Activated CD8-positive, alpha-beta T cell treated with anti-CD3 and anti-CD28 coated beads for 36 hours (primary cell): ENCODE data around the gene BBIP1. TPM values are rescaled to one million over a fixed set of nuclear protein-coding genes. Genes with fewer than 3 reads are reported as not detected.

Experiments used
- ATAC-seq: fragments of 200-7000 bp; cut with Tn5 transposase; one replicate; pipeline ENCODE4 v1.10.0; 2021; ENCODE audit warnings: mild to moderate bottlenecking, moderate library complexity
- CTCF ChIA-PET: fragments of 350-600 bp; sonication (Branson Sonifier 250); formaldehyde crosslinking; loops from one replicate; lab custom pipeline; 2021; ENCODE audit warnings: antibody characterized with exemption; lab: Charles Lee
- POLR2A ChIA-PET: fragments of 350-600 bp; sonication (Branson Sonifier 250); formaldehyde crosslinking; loops from one replicate; lab custom pipeline; 2021; ENCODE audit warnings: antibody characterized with exemption; lab: Charles Lee
- DNase-seq: peaks from one replicate; pipeline ENCODE4 v3.0.0-alpha.2; 2020
- H3K27ac Mint-ChIP-seq: one replicate; pipeline ENCODE4 v1.8.0; 2021; ENCODE audit warnings: mild to moderate bottlenecking, mixed read lengths
- H3K27me3 Mint-ChIP-seq: one replicate; pipeline ENCODE4 v1.8.0; 2021; ENCODE audit warnings: mixed read lengths
- H3K36me3 Mint-ChIP-seq: one replicate; pipeline ENCODE4 v1.8.0; 2021; ENCODE audit warnings: low read depth, mixed read lengths
- H3K4me1 Mint-ChIP-seq: one replicate; pipeline ENCODE4 v1.8.0; 2021; ENCODE audit warnings: low read depth, mixed read lengths
- H3K4me3 Mint-ChIP-seq: one replicate; pipeline ENCODE4 v1.8.0; 2021; ENCODE audit warnings: mild to moderate bottlenecking, moderate library complexity, mixed read lengths
- H3K9me3 Mint-ChIP-seq: one replicate; pipeline ENCODE4 v1.8.0; 2021; ENCODE audit warnings: mixed read lengths
- intact Hi-C: fragments of 100-400 bp; cut with micrococcal nuclease; formaldehyde crosslinking; loops from one replicate; pipeline ENCODE4 v1.10.0; 2022
- total RNA-seq, 2 experiments: library from RNA; stranded (reverse); gene quantifications; one replicate each; pipeline ENCODE4 v1.2.3, GENCODE V29; 2021
- TF ChIP-seq, protein P1 (sequence below): fragments of 200-600 bp; IDR thresholded peaks from one replicate; pipeline ENCODE4 v1.8.0; 2022; ENCODE audit warnings: antibody characterized with exemption, mild to moderate bottlenecking

The BBIP1 gene
- total RNA-seq, result 10 to 100 TPM; 41.2 to 44.4 TPM

- intact Hi-C loops, result no loop called here
- ATAC-seq, result peak; percentile 53
- Mint-ChIP-seq H3K9me3 (no peaks in the 10 kb centered on the region), H3K4me1 (peaks cover 39% of the 10 kb centered on the region), H3K27ac (peak within 1 kb of the TSS; percentile 98), H3K4me3 (peak within 1 kb of the TSS; percentile 87), H3K36me3 (peaks cover 9% of the 10 kb centered on the region), H3K27me3 (no peaks in the 10 kb centered on the region)
- ChIA-PET POLR2A (interaction anchor here (0.7 to 3.4 kb wide), 12 partner anchors 9 to 145 kb away, joined by 3 to 25 read pairs (median 4); no protein-coding TSS in a partner anchor), CTCF (interaction anchor here (0.9 to 3.1 kb wide), 12 partner anchors 8 to 308 kb away, joined by 3 to 18 read pairs (median 4); partner anchors contain the start of gene ADRA2A)
- TF ChIP-seq, protein P1, sequence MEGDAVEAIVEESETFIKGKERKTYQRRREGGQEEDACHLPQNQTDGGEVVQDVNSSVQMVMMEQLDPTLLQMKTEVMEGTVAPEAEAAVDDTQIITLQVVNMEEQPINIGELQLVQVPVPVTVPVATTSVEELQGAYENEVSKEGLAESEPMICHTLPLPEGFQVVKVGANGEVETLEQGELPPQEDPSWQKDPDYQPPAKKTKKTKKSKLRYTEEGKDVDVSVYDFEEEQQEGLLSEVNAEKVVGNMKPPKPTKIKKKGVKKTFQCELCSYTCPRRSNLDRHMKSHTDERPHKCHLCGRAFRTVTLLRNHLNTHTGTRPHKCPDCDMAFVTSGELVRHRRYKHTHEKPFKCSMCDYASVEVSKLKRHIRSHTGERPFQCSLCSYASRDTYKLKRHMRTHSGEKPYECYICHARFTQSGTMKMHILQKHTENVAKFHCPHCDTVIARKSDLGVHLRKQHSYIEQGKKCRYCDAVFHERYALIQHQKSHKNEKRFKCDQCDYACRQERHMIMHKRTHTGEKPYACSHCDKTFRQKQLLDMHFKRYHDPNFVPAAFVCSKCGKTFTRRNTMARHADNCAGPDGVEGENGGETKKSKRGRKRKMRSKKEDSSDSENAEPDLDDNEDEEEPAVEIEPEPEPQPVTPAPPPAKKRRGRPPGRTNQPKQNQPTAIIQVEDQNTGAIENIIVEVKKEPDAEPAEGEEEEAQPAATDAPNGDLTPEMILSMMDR, result no peak
- DNase-seq, result no peak
Measured at GRCh38 chr10:110918643-110919348, at the start of gene BBIP1. TSS of gene BBIP1 (minus strand) at chr10:110919180. CDS start at chr10:110918157, 1,023 bp downstream.

- intact Hi-C loops, result no loop called here
- CTCF ChIA-PET, result no interaction called here
Measured at GRCh38 chr10:110967645-110968044, 48.7 kb upstream of the BBIP1 start.

DNA sequence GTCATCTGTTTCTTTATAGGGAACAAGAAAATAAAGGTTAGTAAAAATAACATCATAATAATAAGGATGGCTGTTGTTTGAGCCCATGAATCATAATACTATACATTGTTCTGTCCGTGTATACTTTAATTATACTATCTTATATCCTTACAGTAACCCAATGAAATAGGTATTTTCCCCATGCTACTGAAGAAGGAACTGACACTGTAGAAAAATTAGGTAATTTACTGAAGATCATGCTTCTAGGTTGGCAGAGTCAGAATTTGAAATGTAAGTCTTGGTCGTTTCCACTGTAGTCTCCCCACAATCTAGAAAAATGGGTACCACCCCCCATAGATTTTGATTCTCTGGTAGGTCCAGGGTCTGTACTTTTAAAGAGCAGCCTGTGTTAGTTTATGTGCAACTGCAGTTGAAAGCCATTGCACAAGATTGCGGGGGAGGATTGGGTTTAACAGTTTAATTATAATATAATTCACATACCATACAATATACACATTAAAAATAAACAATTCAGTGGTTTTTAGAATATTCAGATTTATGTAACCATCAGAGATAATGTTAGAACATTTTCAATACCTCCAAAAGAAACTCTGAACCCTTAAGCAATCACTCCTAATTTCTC lies 48.1 kb upstream of the BBIP1 start:
- Mint-ChIP-seq H3K4me3 (no peak overlapping the region), H3K36me3 (peaks cover 25% of the 10 kb centered on the region), H3K27me3 (no peaks in the 10 kb centered on the region), H3K4me1 (peaks cover 64% of the 10 kb centered on the region), H3K27ac (no peak overlapping the region), H3K9me3 (no peaks in the 10 kb centered on the region)
- intact Hi-C loops, result no loop called here
- DNase-seq (no peak), ATAC-seq (no peak)
- ChIA-PET CTCF (no interaction called here), POLR2A (no interaction called here)
- TF ChIP-seq, protein P1, result no peak

More at GRCh38 chr10:110967645-110968044, 48.7 kb upstream of the BBIP1 start:
- Mint-ChIP-seq H3K36me3 (peaks cover 25% of the 10 kb centered on the region), H3K4me1 (peaks cover 64% of the 10 kb centered on the region), H3K27me3 (no peaks in the 10 kb centered on the region), H3K9me3 (no peaks in the 10 kb centered on the region), H3K4me3 (no peak overlapping the region), H3K27ac (no peak overlapping the region)
- no peak for DNase-seq
- POLR2A ChIA-PET, result no interaction called here
- no peak for ATAC-seq
- TF ChIP-seq, protein P1, result no peak

GRCh38 chr10:110966146-110966545 lies 47.2 kb upstream of the BBIP1 start:
- DNase-seq, result no peak
- intact Hi-C loops, result no loop called here
- peaks cover 59% of the 10 kb centered on the region for H3K4me1 Mint-ChIP-seq
- H3K4me3 Mint-ChIP-seq, result no peak overlapping the region
- TF ChIP-seq, protein P1, result no peak
- CTCF ChIA-PET, result no interaction called here
- POLR2A ChIA-PET, result no interaction called here
- H3K27ac Mint-ChIP-seq, result no peak overlapping the region
- no peaks in the 10 kb centered on the region for H3K27me3 Mint-ChIP-seq
- no peak for ATAC-seq
- peaks cover 25% of the 10 kb centered on the region for H3K36me3 Mint-ChIP-seq
- no peaks in the 10 kb centered on the region for H3K9me3 Mint-ChIP-seq

DNA sequence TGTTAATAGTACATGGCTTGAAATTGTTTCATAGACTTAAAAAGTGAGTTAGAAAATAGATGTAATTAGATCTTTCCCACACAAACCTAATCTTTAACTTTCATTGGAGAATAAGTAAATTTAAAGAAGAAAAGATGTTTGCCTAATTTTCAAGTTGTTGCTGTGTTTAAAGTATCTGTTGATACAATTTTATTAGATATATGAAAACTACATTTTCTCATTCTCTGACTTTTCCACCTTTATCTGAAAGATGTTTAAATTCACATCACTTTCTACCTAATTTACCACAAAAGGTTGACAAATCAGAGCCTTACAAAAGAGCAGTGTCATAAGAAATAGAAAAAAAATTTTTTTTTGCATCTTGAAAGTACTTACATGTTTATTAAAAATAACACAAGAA lies 46.2 kb upstream of the BBIP1 start:
- peaks cover 53% of the 10 kb centered on the region for H3K4me1 Mint-ChIP-seq
- H3K9me3 Mint-ChIP-seq, result no peaks in the 10 kb centered on the region
- intact Hi-C loops, result no loop called here
- H3K36me3 Mint-ChIP-seq, result peaks cover 17% of the 10 kb centered on the region
- TF ChIP-seq, protein P1, result no peak
- no peaks in the 10 kb centered on the region for H3K27me3 Mint-ChIP-seq
- DNase-seq, result no peak
- CTCF ChIA-PET, result no interaction called here
- POLR2A ChIA-PET, result no interaction called here
- no peak overlapping the region for H3K4me3 Mint-ChIP-seq
- H3K27ac Mint-ChIP-seq, result no peak overlapping the region
- no peak for ATAC-seq
